ENCODE data around the gene CCDC169.

CCDC169 gene

DNA sequence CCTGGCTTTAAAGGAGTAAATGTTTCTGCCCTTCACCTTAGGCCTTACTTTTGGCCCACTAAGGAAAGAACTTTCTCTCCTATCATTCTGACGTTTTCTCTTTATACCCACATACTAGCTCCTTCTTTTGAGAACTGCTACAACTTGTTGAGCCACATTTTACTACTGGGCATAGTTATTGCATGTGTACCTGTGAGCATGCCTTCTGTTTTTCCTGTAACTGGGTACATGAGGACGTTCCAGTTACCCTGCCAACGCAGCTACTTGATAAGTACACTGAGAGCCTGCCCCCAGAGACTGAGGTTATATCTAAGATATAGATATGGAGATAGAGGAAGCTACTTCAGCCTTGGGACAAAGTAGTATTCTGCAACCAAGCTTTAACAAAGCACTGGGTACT is 3.5 kb downstream of the CCDC169 start:
- H3K4me3 ChIP-seq (ENCODE audit: control insufficient read depth in 1 of 7, extremely low read depth in 1 of 7, insufficient read depth in 4 of 7, low read depth in 2 of 7, low read length in 6 of 7) = no peak overlapping the region

DNA sequence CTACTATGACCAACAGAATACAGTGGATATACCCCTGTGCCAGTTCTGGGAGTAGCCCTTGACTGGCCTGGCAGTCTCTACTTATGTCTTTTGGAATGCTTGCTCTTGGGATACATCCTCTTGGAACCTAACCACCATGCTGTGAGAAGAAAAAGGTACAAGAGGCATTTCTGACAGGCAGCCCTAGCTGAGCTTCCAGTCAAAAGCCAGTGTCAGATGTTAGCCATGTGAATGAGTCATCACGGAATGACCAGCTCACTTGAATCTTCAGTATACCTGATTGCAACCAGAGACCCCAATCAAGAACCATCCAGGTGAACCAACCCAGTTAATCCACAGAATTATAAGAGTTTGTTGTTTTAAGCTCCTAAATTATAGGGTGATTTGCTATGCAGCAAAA is 4.1 kb downstream of the CCDC169 start:
- Histone ChIP-seq H3K4me3 (ENCODE audit: control insufficient read depth in 1 of 7, extremely low read depth in 1 of 7, insufficient read depth in 4 of 7, low read depth in 2 of 7, low read length in 6 of 7) (no peak overlapping the region), H3K27ac (ENCODE audit: insufficient read depth in 1 of 2, low read depth in 1 of 2, low read length in 2 of 2, poor library complexity in 1 of 2, severe bottlenecking in 2 of 2) (no peak overlapping the region), H3K9me3 (ENCODE audit: control extremely low read depth in 1 of 5, control insufficient read depth in 4 of 5, insufficient read depth in 2 of 5, low read depth in 1 of 5, low read length in 4 of 5) (peaks cover 0 to 15% (median 3%) of the 10 kb centered on the region in 5 experiments), H3K4me1 (ENCODE audit: control extremely low read depth in 1 of 4, control insufficient read depth in 4 of 4, insufficient read depth in 4 of 4, low read length in 3 of 4) (peaks cover 0 to 19% (median 9%) of the 10 kb centered on the region in 4 experiments), H3K27me3 (replicated peaks in 2 of 5; ENCODE audit: control insufficient read depth in 4 of 5, insufficient read depth in 5 of 5, low read length in 4 of 5) (peaks cover 0 to 2% (median 0%) of the 10 kb centered on the region in 5 experiments), H3K36me3 (ENCODE audit: control insufficient read depth in 4 of 4, insufficient read depth in 4 of 4, low read length in 3 of 4) (peaks cover 0 to 11% (median 3%) of the 10 kb centered on the region in 4 experiments)
- WGBS (ENCODE audit: insufficient coverage) = no CpG with 5 or more reads among the region's 1 CpG
- CTCF ChIA-PET = interaction anchor here (1.4 to 2.8 kb wide), 2 partner anchors 10 to 18 kb away, joined by 4 to 14 read pairs; no protein-coding TSS in a partner anchor
- POLR2A ChIA-PET = no interaction called here
- DNase-seq = no peak

More for the DNA sequence above, 3.5 kb downstream of the CCDC169 start:
- H3K27me3 ChIP-seq (replicated peaks in 2 of 5; ENCODE audit: control insufficient read depth in 4 of 5, insufficient read depth in 5 of 5, low read length in 4 of 5) = peaks cover 0 to 6% (median 2%) of the 10 kb centered on the region in 5 experiments
- no peak overlapping the region for H3K27ac ChIP-seq (ENCODE audit: insufficient read depth in 1 of 2, low read depth in 1 of 2, low read length in 2 of 2, poor library complexity in 1 of 2, severe bottlenecking in 2 of 2)
- WGBS (ENCODE audit: insufficient coverage) = 90% methylated on average over 2 of the region's 3 CpGs
- H3K9me3 ChIP-seq (ENCODE audit: control extremely low read depth in 1 of 5, control insufficient read depth in 4 of 5, insufficient read depth in 2 of 5, low read depth in 1 of 5, low read length in 4 of 5) = peaks cover 0 to 13% (median 3%) of the 10 kb centered on the region in 5 experiments
- peaks cover 0 to 11% (median 3%) of the 10 kb centered on the region in 4 experiments for H3K36me3 ChIP-seq (ENCODE audit: control insufficient read depth in 4 of 4, insufficient read depth in 4 of 4, low read length in 3 of 4)
- ChIA-PET CTCF (interaction anchor here (1.4 to 2.8 kb wide), 2 partner anchors 11 to 19 kb away, joined by 4 to 14 read pairs; no protein-coding TSS in a partner anchor), POLR2A (no interaction called here)
- H3K4me1 ChIP-seq (ENCODE audit: control extremely low read depth in 1 of 4, control insufficient read depth in 4 of 4, insufficient read depth in 4 of 4, low read length in 3 of 4) = peaks cover 0 to 20% (median 9%) of the 10 kb centered on the region in 4 experiments
- DNase-seq = no peak

DNA sequence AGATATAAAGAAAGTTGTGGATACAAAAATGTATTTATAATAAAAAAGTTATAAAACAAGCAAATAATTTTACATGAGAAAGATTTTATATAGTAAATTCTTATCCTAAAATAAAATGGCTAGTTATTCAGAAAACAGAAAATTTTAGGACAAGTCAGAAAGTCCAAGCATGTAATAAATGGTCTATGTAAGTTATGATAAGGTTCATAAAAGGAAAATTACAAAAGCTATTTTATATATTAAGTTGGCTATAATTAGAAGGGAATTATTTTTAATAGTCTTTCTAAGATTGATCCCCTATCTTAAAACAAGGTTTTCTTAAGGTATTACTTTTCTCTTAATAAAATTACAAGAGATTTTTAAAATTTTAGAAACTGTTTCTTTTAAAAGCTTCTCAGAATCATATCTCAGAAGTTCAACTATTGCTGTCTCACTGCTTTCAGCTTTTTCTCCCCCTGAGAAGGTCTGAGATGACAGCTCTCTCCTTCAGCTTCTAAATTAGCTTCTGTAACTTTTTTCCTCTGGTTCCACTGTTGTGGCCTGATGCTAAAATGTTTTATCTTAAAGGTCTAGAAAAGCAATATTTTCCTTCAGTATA is 8.7 kb downstream of the CCDC169 start:
- H3K27me3 ChIP-seq (replicated peaks in 2 of 5; ENCODE audit: control insufficient read depth in 4 of 5, insufficient read depth in 5 of 5, low read length in 4 of 5) = no peaks in the 10 kb centered on the region
- H3K9me3 ChIP-seq (ENCODE audit: control extremely low read depth in 1 of 5, control insufficient read depth in 4 of 5, insufficient read depth in 2 of 5, low read depth in 1 of 5, low read length in 4 of 5) = peaks cover 0 to 15% (median 3%) of the 10 kb centered on the region in 5 experiments
- peak in 2 of 3 donors; percentile 31 for DNase-seq
- H3K36me3 ChIP-seq (ENCODE audit: control insufficient read depth in 4 of 4, insufficient read depth in 4 of 4, low read length in 3 of 4) = peaks cover 0 to 6% (median 3%) of the 10 kb centered on the region in 4 experiments
- ChIA-PET CTCF (interaction anchor here (0.9 kb wide), 1 partner anchor 14 kb away, joined by 3 read pairs; no protein-coding TSS in a partner anchor), POLR2A (no interaction called here)
- H3K4me1 ChIP-seq (ENCODE audit: control extremely low read depth in 1 of 4, control insufficient read depth in 4 of 4, insufficient read depth in 4 of 4, low read length in 3 of 4) = no peaks in the 10 kb centered on the region
- H3K4me3 ChIP-seq (ENCODE audit: control insufficient read depth in 1 of 7, extremely low read depth in 1 of 7, insufficient read depth in 4 of 7, low read depth in 2 of 7, low read length in 6 of 7) = no peak overlapping the region
- no peak overlapping the region for H3K27ac ChIP-seq (ENCODE audit: insufficient read depth in 1 of 2, low read depth in 1 of 2, low read length in 2 of 2, poor library complexity in 1 of 2, severe bottlenecking in 2 of 2)

DNA sequence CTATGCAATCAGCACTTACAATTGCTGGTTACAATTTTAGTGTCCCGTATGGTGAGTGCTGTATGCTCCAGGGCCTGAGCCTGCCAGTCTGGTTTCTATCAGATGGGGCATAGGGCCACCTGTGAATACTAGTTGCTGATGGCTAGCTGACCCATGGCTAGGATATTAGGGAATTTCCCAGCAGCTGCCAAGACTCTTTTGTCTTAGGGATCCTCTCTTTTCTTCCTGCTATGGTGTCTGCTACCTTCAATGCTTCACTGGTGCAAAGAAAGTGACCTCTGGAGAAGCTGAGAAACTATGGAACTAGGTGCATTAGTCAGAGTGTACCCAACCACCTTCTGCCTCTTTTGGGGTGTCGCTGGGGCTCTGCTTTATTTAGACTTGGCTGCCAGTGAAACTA is 11.6 kb downstream of the CCDC169 start:
- H3K27ac ChIP-seq (ENCODE audit: insufficient read depth in 1 of 2, low read depth in 1 of 2, low read length in 2 of 2, poor library complexity in 1 of 2, severe bottlenecking in 2 of 2) = no peak overlapping the region
- peaks cover 0 to 15% (median 3%) of the 10 kb centered on the region in 5 experiments for H3K9me3 ChIP-seq (ENCODE audit: control extremely low read depth in 1 of 5, control insufficient read depth in 4 of 5, insufficient read depth in 2 of 5, low read depth in 1 of 5, low read length in 4 of 5)
- peaks cover 0 to 2% (median 0%) of the 10 kb centered on the region in 4 experiments for H3K36me3 ChIP-seq (ENCODE audit: control insufficient read depth in 4 of 4, insufficient read depth in 4 of 4, low read length in 3 of 4)
- H3K4me1 ChIP-seq (ENCODE audit: control extremely low read depth in 1 of 4, control insufficient read depth in 4 of 4, insufficient read depth in 4 of 4, low read length in 3 of 4) = peaks cover 0 to 2% (median 0%) of the 10 kb centered on the region in 4 experiments
- no peak overlapping the region for H3K4me3 ChIP-seq (ENCODE audit: control insufficient read depth in 1 of 7, extremely low read depth in 1 of 7, insufficient read depth in 4 of 7, low read depth in 2 of 7, low read length in 6 of 7)
- ChIA-PET POLR2A (no interaction called here), CTCF (interaction anchor here (0.5 to 3.5 kb wide), 2 partner anchors 92 to 449 kb away, joined by 3 to 14 read pairs; no protein-coding TSS in a partner anchor)
- 100% methylated on average over 2 of the region's 2 CpGs for WGBS (ENCODE audit: insufficient coverage)
- H3K27me3 ChIP-seq (replicated peaks in 2 of 5; ENCODE audit: control insufficient read depth in 4 of 5, insufficient read depth in 5 of 5, low read length in 4 of 5) = no peaks in the 10 kb centered on the region
- no peak for DNase-seq

DNA sequence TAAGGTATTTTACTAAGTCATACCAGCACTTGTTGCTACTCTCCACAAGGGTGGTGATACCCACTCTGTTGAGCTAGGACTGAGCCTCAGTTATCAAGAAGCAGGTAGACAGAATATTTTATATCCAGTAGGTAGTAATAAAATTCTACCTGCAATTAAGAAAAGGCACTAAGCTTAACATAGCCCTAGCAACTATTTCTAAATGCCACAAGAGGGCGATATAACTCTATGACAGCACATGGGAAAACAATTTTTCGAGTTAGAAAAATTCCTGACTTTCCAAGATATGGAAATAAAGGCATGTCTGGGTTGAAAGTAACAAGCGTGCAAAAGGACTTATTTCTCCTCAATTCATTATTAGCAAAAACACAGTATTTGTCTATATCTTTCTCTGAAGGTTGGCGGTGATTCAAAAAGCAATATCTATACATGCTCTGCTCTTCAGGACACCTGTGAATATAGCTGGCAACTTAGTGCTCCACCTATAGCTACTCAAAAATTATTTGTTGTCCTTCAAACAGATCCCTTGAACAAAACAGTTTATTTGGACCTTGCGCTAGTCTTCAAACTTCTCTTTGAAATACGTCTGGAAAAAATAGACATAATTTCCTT is 14.7 kb downstream of the CCDC169 start:
- DNase-seq = peak; percentile 21 to 43 (median 38)
- H3K4me3 ChIP-seq (ENCODE audit: control insufficient read depth in 1 of 7, extremely low read depth in 1 of 7, insufficient read depth in 4 of 7, low read depth in 2 of 7, low read length in 6 of 7) = no peak overlapping the region
- H3K27me3 ChIP-seq (replicated peaks in 2 of 5; ENCODE audit: control insufficient read depth in 4 of 5, insufficient read depth in 5 of 5, low read length in 4 of 5) = no peaks in the 10 kb centered on the region
- no peaks in the 10 kb centered on the region for H3K9me3 ChIP-seq (ENCODE audit: control extremely low read depth in 1 of 5, control insufficient read depth in 4 of 5, insufficient read depth in 2 of 5, low read depth in 1 of 5, low read length in 4 of 5)
- POLR2A ChIA-PET = no interaction called here
- 67% methylated on average over 2 of the region's 6 CpGs for WGBS (ENCODE audit: insufficient coverage)
- no peak overlapping the region for H3K27ac ChIP-seq (ENCODE audit: insufficient read depth in 1 of 2, low read depth in 1 of 2, low read length in 2 of 2, poor library complexity in 1 of 2, severe bottlenecking in 2 of 2)
- H3K4me1 ChIP-seq (ENCODE audit: control extremely low read depth in 1 of 4, control insufficient read depth in 4 of 4, insufficient read depth in 4 of 4, low read length in 3 of 4) = peaks cover 0 to 2% (median 0%) of the 10 kb centered on the region in 4 experiments
- CTCF ChIA-PET = interaction anchor here (0.6 to 3.5 kb wide), 21 partner anchors 11 to 704 kb away, joined by 3 to 18 read pairs (median 4); partner anchors contain the start of gene SPART
- peaks cover 0 to 2% (median 0%) of the 10 kb centered on the region in 4 experiments for H3K36me3 ChIP-seq (ENCODE audit: control insufficient read depth in 4 of 4, insufficient read depth in 4 of 4, low read length in 3 of 4)

DNA sequence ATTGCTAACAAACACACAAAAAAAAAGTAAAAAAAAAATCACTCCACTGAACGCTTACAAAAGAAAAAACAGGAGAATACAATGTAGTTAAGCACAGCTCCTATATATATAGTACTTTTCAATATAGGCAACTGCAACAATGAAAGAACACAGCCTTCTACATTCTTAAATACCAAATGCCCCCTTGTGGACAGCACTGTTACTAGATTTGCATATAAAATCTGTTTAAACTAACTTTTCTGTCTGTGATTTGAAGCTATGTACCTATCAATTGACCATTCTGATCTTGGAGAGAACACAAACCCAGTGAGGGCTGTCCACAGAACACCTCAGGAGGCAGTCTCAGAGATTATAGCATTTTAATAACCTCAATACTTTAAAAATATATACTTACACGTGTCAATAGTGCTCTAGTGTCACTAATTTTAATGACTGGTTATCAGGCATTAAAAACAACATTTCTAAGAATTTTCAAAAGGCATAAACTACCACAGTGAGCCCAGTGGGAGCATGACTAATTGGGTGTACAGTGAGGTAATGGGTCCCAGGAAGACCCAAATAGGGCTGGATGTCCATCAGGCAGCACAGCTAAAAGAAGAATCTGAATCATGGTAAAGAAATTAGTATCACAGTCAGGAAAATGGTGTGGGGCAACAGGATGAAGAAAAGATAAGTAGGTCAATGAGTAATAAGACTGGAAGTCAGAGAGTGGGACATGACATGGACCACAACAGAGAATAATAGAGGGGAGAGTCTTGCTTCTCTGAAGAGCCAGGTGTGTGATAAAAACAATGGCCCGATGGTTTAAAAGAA is 22.2 kb downstream of the CCDC169 start:
- H3K27ac ChIP-seq (ENCODE audit: insufficient read depth in 1 of 2, low read depth in 1 of 2, low read length in 2 of 2, poor library complexity in 1 of 2, severe bottlenecking in 2 of 2) = no peak overlapping the region
- WGBS (ENCODE audit: insufficient coverage) = no CpG with 5 or more reads among the region's 3 CpGs
- H3K4me3 ChIP-seq (ENCODE audit: control insufficient read depth in 1 of 7, extremely low read depth in 1 of 7, insufficient read depth in 4 of 7, low read depth in 2 of 7, low read length in 6 of 7) = no peak overlapping the region

More for the DNA sequence above, 22.2 kb downstream of the CCDC169 start:
- Histone ChIP-seq H3K9me3 (ENCODE audit: control extremely low read depth in 1 of 5, control insufficient read depth in 4 of 5, insufficient read depth in 2 of 5, low read depth in 1 of 5, low read length in 4 of 5) (no peaks in the 10 kb centered on the region), H3K4me1 (ENCODE audit: control extremely low read depth in 1 of 4, control insufficient read depth in 4 of 4, insufficient read depth in 4 of 4, low read length in 3 of 4) (no peaks in the 10 kb centered on the region), H3K36me3 (ENCODE audit: control insufficient read depth in 4 of 4, insufficient read depth in 4 of 4, low read length in 3 of 4) (no peaks in the 10 kb centered on the region), H3K27me3 (replicated peaks in 2 of 5; ENCODE audit: control insufficient read depth in 4 of 5, insufficient read depth in 5 of 5, low read length in 4 of 5) (no peaks in the 10 kb centered on the region)
- POLR2A ChIA-PET = no interaction called here
- CTCF ChIA-PET = interaction anchor here (0.6 to 9.4 kb wide), 9 partner anchors 12 to 852 kb away, joined by 3 to 77 read pairs (median 3); no protein-coding TSS in a partner anchor
- peak; percentile 46 to 71 (median 66) for DNase-seq
